NCI-H146 (cell line): ENCODE measurements around the gene CDKN2AIP.
"Not testable (repeated sequence)": the region's sequence is repeated elsewhere in the genome, so short reads cannot be mapped to it uniquely, and the experiment has no call there.

Experiments used
- DNase-seq: peaks from one replicate; lab custom pipeline; 2025; lab: John Stamatoyannopoulos, UW

CDKN2AIP gene

GRCh38 chr4:183448436-183448835 lies 4.0 kb downstream of the CDKN2AIP start:
- DNase-seq, result no peak

GRCh38 chr4:183449193-183449882 lies 4.9 kb downstream of the CDKN2AIP start:
- DNase-seq, result no peak

DNA sequence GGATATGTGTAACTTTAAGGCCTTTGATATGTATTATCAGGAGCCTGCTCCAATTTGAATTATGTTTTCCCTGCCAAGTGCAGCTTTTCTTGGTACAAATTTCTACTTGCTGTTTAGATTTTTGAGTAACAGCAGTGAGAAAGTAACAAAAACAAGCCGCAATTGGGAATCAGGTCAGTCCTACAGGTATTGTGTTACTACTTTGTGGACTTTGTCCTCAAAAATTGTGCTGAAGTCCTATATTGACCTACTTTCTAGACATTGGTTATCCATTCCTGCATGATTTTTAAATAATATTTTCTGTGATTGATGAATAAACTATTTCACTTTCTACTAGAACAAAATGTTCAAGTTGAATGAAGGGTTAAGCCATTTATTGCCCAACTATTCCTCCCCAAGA lies 5.7 kb downstream of the CDKN2AIP start:
- DNase-seq, result no peak

GRCh38 chr4:183455431-183456195 lies 11.2 kb downstream of the CDKN2AIP start:
- no peak for DNase-seq

DNA sequence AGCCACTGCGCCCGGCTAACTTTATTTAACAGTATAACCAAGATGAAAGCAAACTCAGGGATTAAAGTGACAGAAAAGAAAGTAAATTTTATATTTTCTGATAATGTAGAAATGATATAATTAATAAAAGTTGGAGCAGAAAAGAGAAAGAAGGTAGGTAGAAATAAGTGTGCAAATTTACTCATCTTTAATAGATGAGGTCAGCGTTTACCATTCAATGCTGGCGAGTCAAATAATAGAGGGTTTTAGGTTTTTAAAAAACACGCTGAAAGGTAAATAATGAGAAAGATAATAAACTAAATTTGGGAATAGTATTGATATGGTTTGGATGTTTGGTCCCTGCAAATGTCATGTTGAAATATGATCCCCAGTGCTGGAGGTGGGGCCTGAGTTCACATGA lies 13.6 kb downstream of the CDKN2AIP start:
- DNase-seq, result no peak

DNA sequence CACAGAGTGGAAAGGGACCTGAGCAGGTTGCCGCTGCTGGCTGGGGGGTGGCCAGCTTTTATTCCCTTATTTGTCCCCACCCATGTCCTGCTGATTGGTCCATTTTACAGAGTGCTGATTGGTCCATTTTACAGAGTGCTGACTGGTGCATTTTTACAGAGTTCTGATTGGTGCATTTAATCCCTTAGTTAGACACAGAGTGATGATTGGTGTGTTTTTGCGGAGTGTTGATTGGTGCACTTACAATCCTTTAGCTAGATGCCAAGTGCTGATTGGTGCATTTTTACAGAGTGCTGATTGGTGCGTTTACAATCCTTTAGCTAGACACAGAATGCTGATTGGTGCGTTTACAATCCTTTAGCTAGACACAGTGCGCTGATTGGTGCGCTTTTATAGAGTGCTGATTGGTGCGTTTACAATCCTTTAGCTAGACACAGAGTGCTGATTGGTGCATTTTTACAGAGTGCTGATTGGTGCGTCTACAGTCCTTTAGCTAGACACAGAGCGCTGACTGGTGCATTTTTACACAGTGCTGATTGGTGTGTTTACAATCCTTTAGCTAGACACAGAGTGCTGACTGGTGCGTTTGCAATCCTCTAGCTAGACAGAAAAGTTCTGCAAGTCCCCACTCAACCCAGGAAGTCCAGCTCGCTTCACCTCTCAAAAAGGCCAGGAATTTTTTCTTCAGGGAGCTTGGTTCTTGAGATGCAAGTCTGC lies 19.6 kb downstream of the CDKN2AIP start:
- DNase-seq, result not testable (repeated sequence)

GRCh38 chr4:183465879-183466278 lies 21.4 kb downstream of the CDKN2AIP start:
- not testable (repeated sequence) for DNase-seq

- no peak for DNase-seq
Measured at GRCh38 chr4:183467246-183467645, 22.8 kb downstream of the CDKN2AIP start.

- no peak for DNase-seq
Measured at GRCh38 chr4:183468210-183469095, 24.0 kb downstream of the CDKN2AIP start.

DNA sequence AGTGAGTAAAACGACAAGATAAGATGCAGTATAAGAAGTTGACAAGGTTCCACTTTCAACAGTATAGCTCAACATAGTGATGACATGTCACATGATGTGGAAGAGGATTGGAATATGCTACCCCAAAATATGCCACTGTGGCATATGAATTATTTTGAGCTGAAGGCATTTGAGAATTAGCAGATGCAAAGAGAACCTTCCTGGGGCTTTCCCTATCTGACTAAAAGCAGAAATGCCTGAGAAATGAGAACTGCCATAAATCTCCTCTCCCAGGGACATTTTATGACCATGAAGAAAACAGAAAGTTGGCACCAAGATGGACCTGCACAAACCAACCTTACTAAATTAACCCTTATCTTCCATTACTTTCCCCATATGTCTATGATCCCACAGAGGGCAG lies 24.8 kb downstream of the CDKN2AIP start:
- no peak for DNase-seq

GRCh38 chr4:183469936-183470335 lies 25.5 kb downstream of the CDKN2AIP start:
- no peak for DNase-seq

DNA sequence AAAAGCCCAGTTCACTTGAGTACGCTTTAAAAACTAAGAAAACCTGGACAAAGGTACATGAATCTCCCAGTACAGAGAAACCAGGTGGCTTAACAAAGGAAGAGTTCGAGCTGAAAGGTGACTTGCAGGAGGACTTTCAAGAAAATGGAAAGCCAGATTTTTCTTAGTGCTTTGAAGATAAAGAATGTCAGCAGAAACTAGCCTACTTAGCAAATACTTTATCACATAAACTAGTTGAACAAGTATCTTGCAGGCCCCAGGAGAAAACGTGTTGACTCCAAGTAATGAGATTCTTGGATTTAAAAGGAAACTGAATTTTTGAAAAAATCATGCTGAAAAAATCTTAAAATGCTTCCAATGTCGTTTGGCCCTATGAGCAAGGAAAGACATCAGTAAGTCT lies 26.4 kb downstream of the CDKN2AIP start:
- no peak for DNase-seq

DNA sequence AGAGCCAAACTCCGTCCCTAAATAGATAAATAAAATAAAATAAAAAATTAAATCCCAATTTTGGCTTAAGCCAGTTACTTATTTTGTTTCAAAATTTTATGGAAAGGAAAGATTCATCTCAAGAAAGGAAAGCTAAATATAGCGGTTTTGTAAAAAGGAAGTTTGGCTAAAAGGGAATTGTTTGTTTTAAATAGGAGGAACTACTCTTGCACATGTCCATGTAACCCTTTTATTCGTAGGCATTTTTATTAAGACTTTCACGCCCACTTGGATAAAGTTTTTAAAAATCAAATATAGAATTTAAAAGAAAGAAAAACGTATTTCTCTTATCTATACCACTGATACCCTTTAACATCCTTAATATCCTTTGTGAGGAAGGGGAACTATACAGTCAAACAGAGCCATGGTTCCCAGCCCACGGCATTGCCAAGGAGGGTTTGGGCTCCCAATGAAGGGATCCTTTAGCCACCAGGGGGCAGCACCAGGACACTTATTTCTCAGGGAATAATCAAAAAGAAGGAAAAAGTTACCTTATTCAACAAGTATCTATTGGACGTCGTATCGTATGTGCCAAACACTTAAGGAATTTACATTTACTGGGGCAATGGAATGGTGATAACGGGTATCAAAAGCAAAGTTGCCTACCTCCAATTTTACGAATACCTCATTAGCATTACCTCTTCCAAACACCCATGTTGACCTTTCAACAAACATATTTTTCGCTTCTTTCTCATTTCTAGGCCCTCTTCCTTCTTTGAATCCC lies 27.7 kb downstream of the CDKN2AIP start:
- DNase-seq, result peak; percentile 72

DNA sequence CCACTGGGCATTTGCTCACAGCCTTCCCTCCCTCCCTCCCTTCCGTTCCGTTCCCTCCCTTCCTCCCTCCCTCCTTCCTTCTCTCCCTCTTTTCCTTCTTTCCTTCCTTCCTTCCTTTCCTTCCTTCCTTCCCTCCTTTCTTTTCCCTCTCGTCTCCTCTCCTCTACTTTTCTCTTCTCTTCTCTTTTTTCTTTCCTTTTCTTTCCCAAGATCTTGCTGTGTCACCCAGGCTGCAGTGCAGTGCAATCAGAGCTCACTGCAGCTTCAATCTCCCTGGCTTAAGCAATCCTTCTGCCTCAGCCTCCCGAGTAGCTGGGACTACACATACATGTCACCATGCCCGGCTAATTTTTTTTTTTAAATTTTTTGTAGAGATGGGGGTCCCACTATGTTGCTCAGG lies 33.7 kb downstream of the CDKN2AIP start:
- no peak for DNase-seq

- DNase-seq, result no peak
Measured at GRCh38 chr4:183478926-183479325, 34.5 kb downstream of the CDKN2AIP start.

GRCh38 chr4:183482515-183483095 lies 38.2 kb downstream of the CDKN2AIP start:
- not testable (repeated sequence) for DNase-seq

GRCh38 chr4:183483997-183484396 lies 39.6 kb downstream of the CDKN2AIP start:
- no peak for DNase-seq

GRCh38 chr4:183485411-183486160 lies 41.1 kb downstream of the CDKN2AIP start:
- DNase-seq, result no peak

DNA sequence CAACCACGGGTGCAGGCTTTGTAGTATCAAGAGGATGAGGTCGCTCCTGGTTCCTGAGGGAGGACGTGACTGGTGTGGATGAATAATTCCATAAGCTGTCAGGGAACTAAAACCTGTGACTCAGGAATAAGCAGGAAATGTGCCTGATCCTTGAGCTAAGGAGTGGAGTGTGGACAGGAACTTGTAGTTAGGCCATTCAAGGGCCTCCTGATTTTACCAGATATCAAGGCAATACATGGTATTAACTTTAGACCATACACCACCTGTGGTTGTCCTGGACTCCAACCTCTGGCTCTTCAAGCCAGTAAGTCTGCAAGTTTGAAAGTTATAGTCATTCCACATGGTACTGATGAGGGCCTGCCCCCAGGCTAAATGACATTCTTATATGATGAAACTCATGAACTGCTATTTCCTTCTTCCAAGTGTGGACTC lies 48.4 kb downstream of the CDKN2AIP start:
- no peak for DNase-seq

- no peak for DNase-seq
Measured at GRCh38 chr4:183493246-183493645, 48.8 kb downstream of the CDKN2AIP start.
